Epithelial cell of proximal tubule (primary cell): Measurements from ENCODE around the gene ACACA. TPM values are rescaled to one million over a fixed set of nuclear protein-coding genes. Genes with fewer than 3 reads are reported as not detected.
"Not testable (repeated sequence)": the region's sequence is repeated elsewhere in the genome, so short reads cannot be mapped to it uniquely, and the experiment has no call there.

ENCODE experiments used
- DNase-seq: peaks from one replicate; pipeline ENCODE4 v3.0.0-alpha.2; 2011; ENCODE audit warnings: low read depth
- H3K4me3 ChIP-seq: 2 replicates; pipeline ENCODE4 v1.5.1; 2011; ENCODE audit warnings: low read depth, mild to moderate bottlenecking, low read length
- CTCF ChIP-seq: conservative IDR thresholded peaks from 2 replicates; pipeline ENCODE4 v1.5.1; 2012; ENCODE audit warnings: low read depth, mild to moderate bottlenecking, low read length
- total RNA-seq: library from RNA; depleted of rRNA; stranded (reverse); fragments of >200 nt; gene quantifications from 2 replicates; pipeline ENCODE4 v1.2.3, GENCODE V29; 2015

ACACA gene
- total RNA-seq, 1 donor from 2014 or later: 26.4 TPM

DNA sequence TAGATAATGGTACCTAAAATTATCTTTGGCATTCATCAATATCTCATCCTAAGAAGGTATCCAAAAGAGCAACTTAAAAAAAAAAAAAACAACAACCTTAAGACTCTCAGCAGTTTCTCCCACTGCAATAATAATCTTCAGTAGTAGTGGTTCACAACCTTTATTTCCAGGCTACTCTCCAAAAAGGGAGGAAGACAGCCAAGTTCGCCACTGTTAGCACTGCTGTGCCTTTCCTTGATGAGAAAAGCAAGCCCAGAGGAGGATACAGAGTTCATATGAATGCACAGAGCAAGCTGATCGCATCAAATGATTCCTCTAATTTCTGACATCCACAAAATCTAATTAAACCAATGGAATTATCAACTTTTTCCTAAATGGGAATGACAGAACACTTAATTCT lies 258.5 kb downstream of the ACACA start:
- TF ChIP-seq CTCF: no peak
- no peak for DNase-seq

GRCh38 chr17:37147301-37147812 lies 259.3 kb downstream of the ACACA start:
- TF ChIP-seq CTCF: no peak
- H3K4me3 ChIP-seq: no peak overlapping the region
- DNase-seq: no peak

More for the DNA sequence above, 258.5 kb downstream of the ACACA start:
- H3K4me3 ChIP-seq: no peak overlapping the region

- no peak for DNase-seq
- no peak for TF ChIP-seq CTCF
- no peak overlapping the region for H3K4me3 ChIP-seq
Measured at GRCh38 chr17:37146086-37147064, 260.3 kb downstream of the ACACA start.

- no peak for DNase-seq
- H3K4me3 ChIP-seq: no peak overlapping the region
- TF ChIP-seq CTCF: no peak
Measured at GRCh38 chr17:37144075-37144701, 262.4 kb downstream of the ACACA start.

DNA sequence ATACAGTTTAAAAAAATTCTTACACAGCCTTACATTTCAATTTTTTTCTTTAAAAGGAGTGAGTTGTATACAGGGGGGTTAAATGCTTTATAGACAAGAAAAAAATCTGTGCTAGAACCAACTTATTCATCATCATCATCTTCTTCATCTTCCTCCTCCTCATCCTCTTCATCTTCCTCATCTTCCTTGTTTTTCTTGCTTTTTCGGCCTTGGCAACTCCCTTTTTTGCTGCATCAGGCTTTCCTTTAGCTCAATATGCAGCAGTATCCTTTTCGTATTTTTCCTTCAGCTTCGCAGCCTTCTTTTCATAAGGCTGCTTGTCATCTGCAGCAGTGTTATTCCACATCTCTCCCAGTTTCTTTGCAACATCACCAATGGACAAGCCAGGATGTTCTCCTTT lies 263.1 kb downstream of the ACACA start:
- H3K4me3 ChIP-seq, DNase-seq: not testable (repeated sequence)

- no peak for DNase-seq
- no peak overlapping the region for H3K4me3 ChIP-seq
- no peak for TF ChIP-seq CTCF
Measured at GRCh38 chr17:37142294-37142896, 264.2 kb downstream of the ACACA start.

DNA sequence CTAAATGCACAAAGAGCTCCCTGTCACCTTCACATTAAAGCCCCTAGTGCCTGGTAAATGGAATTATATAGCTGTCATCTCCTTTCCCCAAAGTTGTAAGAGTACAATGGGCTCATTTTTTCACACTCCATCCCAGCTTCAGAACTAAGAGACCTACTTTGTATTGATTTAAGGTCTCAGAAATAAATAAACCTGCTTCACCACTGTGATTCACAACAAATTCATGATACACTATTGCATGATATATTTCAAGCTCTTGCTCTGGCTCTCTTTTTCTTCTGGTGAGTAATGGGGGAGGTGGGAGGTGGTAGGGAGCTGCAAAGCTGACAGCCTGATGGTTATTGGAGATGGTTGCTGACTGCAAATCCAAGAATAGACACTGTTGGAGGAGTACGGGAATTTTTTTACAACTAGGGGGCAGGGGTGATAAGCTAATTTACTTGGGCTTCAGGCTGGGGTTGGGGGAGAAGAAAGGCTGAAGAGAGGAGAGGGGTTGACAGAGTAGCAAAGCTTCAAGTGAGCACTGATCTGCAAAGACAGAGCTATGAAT lies 268.0 kb downstream of the ACACA start:
- no peak overlapping the region for H3K4me3 ChIP-seq
- no peak for DNase-seq
- TF ChIP-seq CTCF: no peak
